Measurements from ENCODE around the gene COLEC12.

The COLEC12 gene

GRCh38 chr18:421247-422155 lies 79.0 kb downstream of the COLEC12 start:
- Histone ChIP-seq H3K4me1 (0 out of 2 replicates have a peak, but pooled peaks cover 3% of the 10 kb centered on the region), H3K36me3 (no peaks in the 10 kb centered on the region), H3K9me3 (no peaks in the 10 kb centered on the region), H3K27me3 (no peaks in the 10 kb centered on the region), H3K4me3 (ENCODE audit: low read depth, low read length) (no peak overlapping the region)
- no peak for TF ChIP-seq CTCF (IDR thresholded peaks at IDR 0.05; ENCODE audit: low read depth, low read length)
- no peak for DNase-seq

- Histone ChIP-seq H3K27me3 (no peaks in the 10 kb centered on the region), H3K36me3 (no peaks in the 10 kb centered on the region), H3K4me1 (0 out of 2 replicates have a peak, but pooled peaks cover 3% of the 10 kb centered on the region), H3K9me3 (no peaks in the 10 kb centered on the region), H3K4me3 (ENCODE audit: low read depth, low read length) (no peak overlapping the region)
- TF ChIP-seq CTCF (IDR thresholded peaks at IDR 0.05; ENCODE audit: low read depth, low read length): no peak
- no peak for DNase-seq
Measured at GRCh38 chr18:420661-421246, 79.7 kb downstream of the COLEC12 start.

GRCh38 chr18:419541-420175 lies 80.8 kb downstream of the COLEC12 start:
- no peak for TF ChIP-seq CTCF (IDR thresholded peaks at IDR 0.05; ENCODE audit: low read depth, low read length)
- Histone ChIP-seq H3K36me3 (no peaks in the 10 kb centered on the region), H3K4me1 (0 out of 2 replicates have a peak, but pooled peaks cover 3% of the 10 kb centered on the region), H3K4me3 (ENCODE audit: low read depth, low read length) (no peak overlapping the region), H3K9me3 (no peaks in the 10 kb centered on the region), H3K27me3 (no peaks in the 10 kb centered on the region)
- DNase-seq: no peak

- no peaks in the 10 kb centered on the region for H3K9me3 ChIP-seq
- H3K4me3 ChIP-seq (ENCODE audit: low read depth, low read length): no peak overlapping the region
- H3K4me1 ChIP-seq: 0 out of 2 replicates have a peak, but pooled peaks cover 3% of the 10 kb centered on the region
- no peak for DNase-seq
- H3K27me3 ChIP-seq: no peaks in the 10 kb centered on the region
- TF ChIP-seq CTCF (IDR thresholded peaks at IDR 0.05; ENCODE audit: low read depth, low read length): no peak
- H3K36me3 ChIP-seq: no peaks in the 10 kb centered on the region
Measured at GRCh38 chr18:417495-417894, 83.0 kb downstream of the COLEC12 start.

GRCh38 chr18:416930-417329 lies 83.6 kb downstream of the COLEC12 start:
- Histone ChIP-seq H3K4me1 (0 out of 2 replicates have a peak, but pooled peaks cover 3% of the 10 kb centered on the region), H3K36me3 (no peaks in the 10 kb centered on the region), H3K9me3 (no peaks in the 10 kb centered on the region), H3K27me3 (no peaks in the 10 kb centered on the region), H3K4me3 (ENCODE audit: low read depth, low read length) (no peak overlapping the region)
- no peak for DNase-seq
- no peak for TF ChIP-seq CTCF (IDR thresholded peaks at IDR 0.05; ENCODE audit: low read depth, low read length)
